HG03342 (cell line): ENCODE data around the gene FBXL2.
"Not testable (repeated sequence)": the region's sequence is repeated elsewhere in the genome, so short reads cannot be mapped to it uniquely, and the experiment has no call there.

Experiments used
- ATAC-seq: cut with Tn5 transposase; IDR thresholded peaks from one replicate; pipeline ENCODE4 v1.9.1; 2021; ENCODE audit warnings: mild to moderate bottlenecking, moderate library complexity; ENCODE audit not compliant: unreplicated experiment

FBXL2 gene

DNA sequence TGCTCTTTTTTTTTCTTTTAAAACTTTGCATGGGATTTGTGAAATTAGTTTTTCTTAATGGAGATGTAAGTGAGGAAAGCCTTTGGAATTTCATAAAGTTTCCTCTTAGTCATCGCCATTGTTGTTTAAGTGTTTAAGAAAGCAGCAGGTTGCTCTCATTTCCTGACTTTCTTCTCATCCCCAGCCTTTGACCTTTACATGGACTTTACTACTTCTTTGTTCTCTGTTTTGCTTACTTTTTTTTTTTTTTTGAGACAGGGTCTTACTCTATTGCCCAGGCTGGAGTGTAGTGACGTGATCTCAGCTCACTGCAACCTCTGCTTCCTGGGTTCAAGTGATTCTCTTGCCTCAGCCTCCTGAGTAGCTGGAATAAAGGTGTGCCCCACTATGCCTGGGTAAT is 38.6 kb downstream of the FBXL2 start:
- ATAC-seq = no peak

GRCh38 chr3:33317963-33318709 is 40.9 kb downstream of the FBXL2 start:
- ATAC-seq = no peak

DNA sequence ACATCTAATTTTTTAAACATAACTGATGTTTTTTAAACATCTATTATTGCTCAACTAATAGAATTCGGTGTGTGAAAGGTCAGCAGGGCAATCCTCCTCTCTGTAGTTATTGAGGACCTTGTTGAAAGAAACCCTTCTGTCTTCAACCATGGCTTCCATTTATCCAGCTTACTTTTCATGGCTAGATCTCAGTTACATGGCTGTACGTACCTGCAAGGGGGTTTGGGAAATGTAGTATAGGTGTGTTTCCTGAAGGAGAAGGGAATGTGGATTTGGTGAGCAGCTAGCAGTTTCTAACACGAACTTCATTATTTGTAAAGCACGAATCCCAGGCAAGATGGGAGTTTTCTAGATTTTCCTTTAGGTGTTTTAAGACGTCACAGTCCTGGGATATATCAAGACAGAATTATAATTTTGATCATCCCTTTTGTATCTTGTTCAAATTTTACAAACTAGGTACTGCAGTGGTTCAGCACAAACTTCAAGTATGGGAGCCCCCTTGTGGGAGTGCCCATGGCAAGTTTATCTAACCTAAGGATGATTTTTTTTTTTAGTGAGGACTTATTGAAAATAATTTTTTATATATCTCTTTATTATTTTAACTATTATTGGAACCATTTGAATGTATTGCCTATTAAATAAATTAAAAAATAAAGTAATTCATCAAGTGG is 41.6 kb downstream of the FBXL2 start:
- ATAC-seq = no peak

- ATAC-seq = no peak
Measured at GRCh38 chr3:33322412-33322811, 45.2 kb downstream of the FBXL2 start.

- no peak for ATAC-seq
Measured at GRCh38 chr3:33331414-33331813, 54.2 kb downstream of the FBXL2 start.

GRCh38 chr3:33334364-33334763 is 57.1 kb downstream of the FBXL2 start:
- ATAC-seq = no peak

DNA sequence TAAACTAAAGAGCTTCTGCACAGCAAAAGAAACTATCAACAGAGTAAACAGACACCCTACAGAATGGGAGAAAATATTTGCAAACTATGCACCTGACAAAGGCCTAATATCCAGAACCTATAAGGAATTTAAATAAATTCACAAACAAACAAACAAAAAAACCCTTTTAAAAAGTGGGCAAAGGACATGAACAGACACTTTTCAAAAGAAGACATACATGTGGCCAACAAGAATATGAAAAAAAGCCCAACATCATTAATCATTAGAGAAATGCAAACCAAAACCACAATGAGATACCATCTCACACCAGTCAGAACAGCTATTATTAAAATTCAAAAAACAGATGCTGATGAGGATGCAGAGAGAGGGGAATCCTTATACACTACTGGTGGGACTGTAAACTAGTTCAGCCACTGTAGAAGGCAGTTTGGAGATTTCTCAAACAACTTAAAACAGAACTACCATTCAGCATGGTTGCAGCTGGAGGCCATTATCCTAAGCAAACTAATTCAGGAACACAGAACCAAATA is 61.8 kb downstream of the FBXL2 start:
- not testable (repeated sequence) for ATAC-seq

- no peak for ATAC-seq
Measured at GRCh38 chr3:33339758-33340157, 62.5 kb downstream of the FBXL2 start.

GRCh38 chr3:33355611-33356010 is 78.4 kb downstream of the FBXL2 start:
- ATAC-seq = no peak

DNA sequence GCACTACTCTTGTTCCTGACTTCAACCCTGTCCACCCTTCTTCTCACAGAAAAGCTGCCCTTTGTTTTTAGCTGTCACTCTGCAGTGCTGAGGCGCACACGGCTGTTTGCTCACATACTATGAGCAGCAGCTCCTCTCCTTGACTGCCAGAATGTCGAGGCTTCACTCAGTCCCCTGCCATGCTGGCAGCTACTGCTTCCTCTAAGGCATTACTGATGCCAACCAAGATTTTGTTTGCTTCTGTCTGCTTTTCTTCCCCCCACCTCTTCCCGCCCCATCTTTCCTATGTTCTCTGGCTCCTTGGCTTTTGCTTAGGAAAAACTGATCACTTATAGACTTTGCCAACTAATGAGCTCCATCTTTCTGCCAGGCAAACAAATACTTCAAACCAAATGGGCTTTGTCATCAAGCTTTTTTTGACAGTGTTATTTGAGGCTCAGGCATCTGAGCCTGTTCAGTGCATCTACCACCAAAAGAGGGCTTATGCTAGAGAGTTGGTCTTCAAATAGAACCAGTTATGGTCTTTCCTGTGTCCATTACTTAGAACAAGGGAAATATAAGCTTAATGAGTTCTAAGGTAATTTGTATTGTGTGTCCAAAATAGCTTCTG is 81.0 kb downstream of the FBXL2 start:
- no peak for ATAC-seq

GRCh38 chr3:33360136-33360825 is 83.0 kb downstream of the FBXL2 start:
- ATAC-seq = no peak

DNA sequence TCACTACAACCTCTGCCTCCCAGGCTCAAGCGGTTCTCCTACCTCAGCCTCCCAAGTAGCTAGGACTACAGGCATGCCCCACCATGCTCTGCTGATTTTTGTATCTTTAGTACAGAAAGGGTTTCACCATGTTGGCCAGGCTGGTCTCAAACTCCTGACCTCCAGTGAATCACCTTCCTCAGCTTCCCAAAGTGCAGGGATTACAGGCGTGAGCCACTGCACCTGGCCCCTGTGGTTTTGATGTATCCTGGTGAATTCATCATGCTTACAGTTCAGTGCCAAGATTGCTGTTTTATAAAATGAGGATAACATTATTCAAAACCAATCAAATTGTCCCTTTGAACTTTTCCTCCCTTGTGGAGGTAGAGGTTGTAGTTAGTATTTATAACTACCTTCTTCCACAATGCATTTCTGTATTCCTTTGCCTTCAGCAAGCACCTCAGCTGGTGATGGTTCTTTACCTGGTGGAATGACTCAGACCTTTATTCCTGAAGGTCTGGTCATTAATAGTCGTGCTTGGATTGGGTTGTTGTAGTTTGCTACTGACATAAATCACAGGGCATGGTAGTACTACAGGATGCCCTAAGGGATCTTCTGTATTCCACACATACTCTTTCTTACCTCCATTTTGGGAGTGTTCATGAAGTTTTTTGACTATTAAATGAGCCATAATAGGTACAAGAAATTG is 86.0 kb downstream of the FBXL2 start:
- ATAC-seq = no peak

DNA sequence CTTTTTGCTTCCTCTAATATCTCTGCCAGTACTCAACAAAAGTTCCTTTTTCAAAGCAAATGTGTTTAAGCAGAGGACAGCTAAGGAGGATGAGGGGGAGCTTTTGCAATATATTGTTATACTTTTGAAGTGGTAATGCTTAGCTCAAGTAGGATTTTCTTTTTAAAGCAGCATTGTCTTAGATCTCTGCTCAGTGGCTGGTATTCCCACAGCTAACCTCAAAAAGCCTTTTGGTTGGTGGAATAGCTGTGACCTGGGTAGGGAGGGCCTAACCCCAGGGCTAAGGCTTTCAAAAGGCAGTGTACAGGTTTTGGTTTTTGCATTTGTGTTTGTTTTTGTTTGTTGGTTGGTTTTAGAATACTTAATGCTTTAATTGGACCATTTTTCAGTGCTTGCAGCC is 86.8 kb downstream of the FBXL2 start:
- no peak for ATAC-seq

- ATAC-seq = no peak
Measured at GRCh38 chr3:33364531-33365128, 87.4 kb downstream of the FBXL2 start.

GRCh38 chr3:33372218-33373081 is 95.2 kb downstream of the FBXL2 start:
- peak; percentile 71 for ATAC-seq

GRCh38 chr3:33373082-33373437 is 95.8 kb downstream of the FBXL2 start:
- no peak for ATAC-seq

- no peak for ATAC-seq
Measured at GRCh38 chr3:33377489-33377888, 100.2 kb downstream of the FBXL2 start.

DNA sequence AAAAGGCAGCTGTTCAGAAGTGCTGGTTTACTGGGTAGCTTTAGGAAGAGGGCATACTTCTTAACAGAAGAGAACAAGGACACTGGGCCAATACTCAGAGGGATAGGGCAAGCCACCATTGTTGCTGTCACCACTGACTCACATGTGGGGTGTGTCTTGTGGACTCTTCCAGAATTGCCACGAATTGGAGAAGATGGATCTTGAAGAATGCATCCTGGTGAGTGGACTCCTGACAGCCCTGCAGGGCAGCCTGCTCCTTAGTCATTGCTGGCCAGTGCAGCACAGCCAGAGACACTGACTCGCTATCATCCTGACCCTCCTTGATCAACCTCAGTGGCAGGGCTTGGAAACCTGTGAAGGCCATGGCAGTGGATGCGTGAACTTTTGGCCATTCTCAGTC is 100.7 kb downstream of the FBXL2 start:
- ATAC-seq = no peak

DNA sequence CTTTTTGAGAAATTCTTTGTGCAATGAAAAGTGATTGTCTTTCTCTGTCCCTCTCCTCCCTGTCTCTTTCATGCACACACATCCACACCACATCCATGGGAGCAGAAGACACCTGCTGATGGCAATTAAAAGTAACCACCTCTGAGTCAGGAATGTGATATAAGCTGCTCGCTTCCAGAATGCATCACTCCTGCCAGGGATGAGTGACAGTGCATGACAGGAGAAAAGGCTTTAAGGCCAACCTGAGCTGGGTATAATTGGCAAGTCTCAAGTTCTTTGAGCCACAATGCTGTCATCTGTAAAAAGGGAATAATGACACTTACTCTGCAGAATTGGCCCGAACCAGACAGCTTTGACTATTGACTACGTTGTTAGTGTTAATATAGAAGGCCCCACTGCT is 103.4 kb downstream of the FBXL2 start:
- ATAC-seq = no peak

DNA sequence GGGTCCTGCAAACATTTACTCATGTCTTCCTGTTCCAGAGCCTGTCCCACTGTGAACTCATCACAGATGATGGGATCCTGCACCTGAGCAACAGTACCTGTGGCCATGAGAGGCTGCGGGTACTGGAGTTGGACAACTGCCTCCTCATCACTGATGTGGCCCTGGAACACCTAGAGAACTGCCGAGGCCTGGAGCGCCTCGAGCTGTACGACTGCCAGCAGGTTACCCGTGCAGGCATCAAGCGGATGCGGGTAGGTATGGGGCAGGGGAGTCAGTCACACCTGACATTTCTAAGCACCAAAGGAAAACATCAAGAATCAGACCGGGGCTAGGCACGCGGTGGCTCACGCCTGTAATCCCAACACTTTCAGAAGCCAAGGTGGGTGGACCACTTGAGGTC is 106.7 kb downstream of the FBXL2 start:
- no peak for ATAC-seq
